GM12875 (cell line): Measurements from ENCODE around the gene ACAD11.
"Not testable (repeated sequence)": the region's sequence is repeated elsewhere in the genome, so short reads cannot be mapped to it uniquely, and the experiment has no call there.

ENCODE experiments used
- H3K4me3 ChIP-seq: one replicate; pipeline ENCODE4 v1.5.1; 2011; ENCODE audit warnings: low read depth, low read length, control low read depth
- TF ChIP-seq, protein P1 (sequence below): IDR thresholded peaks from 2 replicates; pipeline ENCODE4 v1.5.1; 2011; ENCODE audit warnings: low read depth, mild to moderate bottlenecking, control low read depth, inconsistent platforms, low read length, moderate library complexity, borderline replicate concordance; ENCODE audit not compliant: insufficient read depth

The ACAD11 gene

DNA sequence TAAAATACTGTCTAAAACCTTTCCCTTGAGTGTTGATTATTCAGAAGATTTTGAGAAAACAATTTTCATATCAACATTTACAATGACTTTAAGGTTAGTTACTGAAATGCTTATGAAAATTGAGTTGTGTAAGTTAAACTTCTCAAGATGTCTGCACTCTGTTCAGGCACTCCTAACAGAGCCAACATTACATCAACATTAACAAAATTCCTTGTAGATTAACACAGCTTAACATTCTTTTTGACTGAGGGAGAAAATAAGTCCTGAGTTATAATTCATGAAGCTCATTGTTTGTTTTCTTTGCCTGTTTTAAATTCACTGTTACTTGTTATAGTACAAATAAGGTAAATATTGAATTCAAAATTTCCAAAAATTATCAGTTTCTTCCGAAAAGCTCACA, 53.5 kb downstream of the ACAD11 start:
- TF ChIP-seq, protein P1, sequence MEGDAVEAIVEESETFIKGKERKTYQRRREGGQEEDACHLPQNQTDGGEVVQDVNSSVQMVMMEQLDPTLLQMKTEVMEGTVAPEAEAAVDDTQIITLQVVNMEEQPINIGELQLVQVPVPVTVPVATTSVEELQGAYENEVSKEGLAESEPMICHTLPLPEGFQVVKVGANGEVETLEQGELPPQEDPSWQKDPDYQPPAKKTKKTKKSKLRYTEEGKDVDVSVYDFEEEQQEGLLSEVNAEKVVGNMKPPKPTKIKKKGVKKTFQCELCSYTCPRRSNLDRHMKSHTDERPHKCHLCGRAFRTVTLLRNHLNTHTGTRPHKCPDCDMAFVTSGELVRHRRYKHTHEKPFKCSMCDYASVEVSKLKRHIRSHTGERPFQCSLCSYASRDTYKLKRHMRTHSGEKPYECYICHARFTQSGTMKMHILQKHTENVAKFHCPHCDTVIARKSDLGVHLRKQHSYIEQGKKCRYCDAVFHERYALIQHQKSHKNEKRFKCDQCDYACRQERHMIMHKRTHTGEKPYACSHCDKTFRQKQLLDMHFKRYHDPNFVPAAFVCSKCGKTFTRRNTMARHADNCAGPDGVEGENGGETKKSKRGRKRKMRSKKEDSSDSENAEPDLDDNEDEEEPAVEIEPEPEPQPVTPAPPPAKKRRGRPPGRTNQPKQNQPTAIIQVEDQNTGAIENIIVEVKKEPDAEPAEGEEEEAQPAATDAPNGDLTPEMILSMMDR: no peak
- H3K4me3 ChIP-seq: no peak overlapping the region

DNA sequence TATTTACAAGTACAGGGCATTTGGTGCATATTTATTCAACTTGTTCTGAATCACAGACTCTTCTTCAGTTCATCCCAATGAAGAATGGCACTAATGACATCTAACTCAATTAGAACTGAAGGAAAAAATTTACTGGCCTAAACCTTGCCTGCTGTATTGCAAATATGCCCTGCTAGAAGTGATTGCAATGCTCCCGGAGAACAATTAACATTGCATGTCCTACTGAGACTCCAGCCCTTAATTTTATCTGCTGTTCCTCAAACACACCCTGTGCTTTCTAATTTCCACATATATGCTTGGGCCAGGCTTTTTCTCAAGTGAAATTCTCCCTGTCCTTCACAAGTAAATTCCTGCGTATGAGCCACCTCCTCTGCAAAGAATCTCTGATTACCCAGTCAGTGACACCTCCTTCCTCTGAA, 54.2 kb downstream of the ACAD11 start:
- TF ChIP-seq, protein P1: no peak
- H3K4me3 ChIP-seq: no peak overlapping the region

DNA sequence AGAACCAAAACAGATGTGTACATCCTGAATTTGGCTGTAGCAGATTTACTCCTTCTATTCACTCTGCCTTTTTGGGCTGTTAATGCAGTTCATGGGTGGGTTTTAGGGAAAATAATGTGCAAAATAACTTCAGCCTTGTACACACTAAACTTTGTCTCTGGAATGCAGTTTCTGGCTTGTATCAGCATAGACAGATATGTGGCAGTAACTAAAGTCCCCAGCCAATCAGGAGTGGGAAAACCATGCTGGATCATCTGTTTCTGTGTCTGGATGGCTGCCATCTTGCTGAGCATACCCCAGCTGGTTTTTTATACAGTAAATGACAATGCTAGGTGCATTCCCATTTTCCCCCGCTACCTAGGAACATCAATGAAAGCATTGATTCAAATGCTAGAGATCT, 59.0 kb downstream of the ACAD11 start:
- not testable (repeated sequence) for H3K4me3 ChIP-seq

DNA sequence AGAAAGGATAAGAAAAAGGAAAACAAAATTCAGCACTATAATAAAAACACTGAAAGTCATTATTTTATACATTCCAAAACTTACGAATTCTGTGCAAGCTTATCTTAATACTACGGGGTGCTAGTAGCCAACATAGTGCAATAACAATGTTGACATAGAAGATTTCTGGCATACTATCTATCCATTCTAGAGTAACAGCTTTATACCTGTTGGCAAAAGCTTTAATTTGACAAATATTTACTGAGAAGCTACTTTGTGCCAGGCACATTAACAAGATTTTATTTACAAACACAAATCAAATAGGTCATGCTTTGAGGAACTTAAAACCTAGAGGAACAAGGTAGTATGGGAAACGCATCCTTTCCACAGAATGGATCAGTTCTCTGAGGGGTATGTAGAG, 61.4 kb downstream of the ACAD11 start:
- no peak overlapping the region for H3K4me3 ChIP-seq
- TF ChIP-seq, protein P1: no peak

DNA sequence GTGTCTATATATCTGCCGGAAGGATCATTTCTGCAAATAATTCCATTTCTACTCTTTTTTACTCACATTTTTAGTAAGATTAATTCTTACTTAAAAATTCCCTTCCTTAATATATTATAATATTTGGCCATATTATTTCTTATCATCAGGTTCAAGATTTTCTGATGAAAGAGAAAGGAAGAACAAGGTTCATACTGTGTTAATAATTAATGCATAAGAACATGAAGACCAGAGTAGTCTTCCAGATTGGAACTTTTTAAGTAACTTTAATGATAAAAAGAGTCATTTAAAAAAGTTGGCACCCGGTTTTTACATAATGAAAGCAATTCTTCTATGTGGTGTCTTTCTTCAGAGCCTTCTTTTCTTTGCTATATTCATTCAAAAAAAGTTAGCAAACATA, 61.9 kb downstream of the ACAD11 start:
- TF ChIP-seq, protein P1: no peak
- H3K4me3 ChIP-seq: no peak overlapping the region

DNA sequence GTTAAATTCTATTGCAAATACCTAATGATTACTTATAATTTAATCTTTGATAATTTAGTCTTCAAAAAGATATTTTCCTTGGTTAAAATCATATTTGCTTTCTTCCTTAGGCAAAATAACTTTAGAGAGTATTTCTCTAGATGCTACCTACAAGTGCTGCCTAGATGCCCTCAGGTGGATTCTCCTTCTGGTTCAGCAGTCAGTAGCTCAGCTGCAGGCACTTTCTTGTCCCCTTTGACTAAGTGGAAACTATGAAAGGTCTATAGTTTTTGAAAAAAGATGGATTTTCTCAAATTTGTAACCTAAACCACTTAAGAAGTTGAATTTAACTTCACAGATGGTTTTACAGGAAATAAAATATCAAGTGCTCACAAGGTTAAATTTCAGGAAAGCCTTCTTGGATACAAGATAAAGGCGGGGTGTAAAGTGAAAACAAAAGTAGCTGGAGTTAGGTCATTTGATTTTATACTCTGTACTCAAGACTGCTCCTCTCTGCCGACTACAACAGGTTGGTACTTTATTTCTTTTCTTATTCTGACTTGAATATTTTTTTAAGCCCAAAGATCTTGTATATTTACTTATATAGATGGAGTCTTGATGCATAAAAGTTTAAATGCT, 62.7 kb downstream of the ACAD11 start, which contains the start of gene ACKR4:
ACKR4 (plus strand) TSS at position 455 of the 618 bp plus-strand sequence. CDS start 3,128 bp downstream, outside the sequence.
- H3K4me3 ChIP-seq: no peak within 1 kb of the TSS
- TF ChIP-seq, protein P1: no peak

DNA sequence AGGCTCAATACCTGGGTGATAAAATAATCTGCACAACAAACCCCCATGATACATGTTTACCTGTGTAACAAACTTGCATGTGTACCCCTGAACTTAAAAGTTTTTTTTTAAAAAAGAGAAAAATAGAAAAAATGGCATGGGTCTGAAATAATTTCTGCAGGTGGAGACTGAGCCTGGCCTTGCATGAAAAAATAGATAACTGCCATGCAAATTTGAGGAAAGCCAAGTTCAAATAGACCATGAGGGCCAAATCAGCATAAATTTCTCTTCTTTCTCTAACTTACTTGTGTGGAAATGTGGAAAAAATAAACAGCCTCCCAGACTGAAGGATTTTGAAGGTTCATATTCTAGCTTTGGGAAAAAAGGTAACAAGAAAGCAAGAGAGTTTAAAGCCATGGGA, 63.3 kb downstream of the ACAD11 start:
- TF ChIP-seq, protein P1: no peak
- H3K4me3 ChIP-seq: no peak overlapping the region

DNA sequence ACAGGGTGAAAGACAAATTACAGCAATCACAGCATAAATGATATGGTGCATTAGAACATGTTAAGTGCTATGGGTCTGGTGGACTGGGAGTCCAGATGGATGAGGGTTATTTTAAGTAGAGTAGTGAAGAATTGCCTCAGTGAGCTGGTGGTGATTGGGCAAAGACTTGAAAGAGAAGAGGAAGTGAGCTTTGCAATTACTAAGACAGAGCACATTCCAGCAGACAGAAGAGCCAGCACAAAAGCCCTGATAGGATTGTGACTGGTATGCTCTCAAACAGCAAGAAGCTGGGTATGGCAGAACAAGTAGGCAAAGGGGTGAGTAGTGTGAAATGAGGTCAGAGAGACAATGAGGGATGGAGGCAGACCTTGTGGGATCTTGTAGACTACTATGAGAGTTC, 64.6 kb downstream of the ACAD11 start:
- no peak overlapping the region for H3K4me3 ChIP-seq
- TF ChIP-seq, protein P1: no peak
